ENCODE data around the gene NHP2.
A peak's percentile ranks its signal among the peaks of the same experiment; 100 is the strongest.
"Not testable (repeated sequence)": the region's sequence is repeated elsewhere in the genome, so short reads cannot be mapped to it uniquely, and the experiment has no call there.

Gene NHP2

GRCh38 chr5:178129296-178129695 is 24.4 kb downstream of the NHP2 start:
- no peak overlapping the region for H3K4me3 ChIP-seq (ENCODE audit: severe bottlenecking)
- ATAC-seq (ENCODE audit: low read depth) (no peak), DNase-seq (ENCODE audit: low spot score) (no peak)
- H3K9me3 ChIP-seq (ENCODE audit: severe bottlenecking): no peaks in the 10 kb centered on the region
- H3K27me3 ChIP-seq (ENCODE audit: insufficient read depth, poor library complexity, severe bottlenecking): no peaks in the 10 kb centered on the region
- TF ChIP-seq CTCF (IDR thresholded peaks at IDR 0.05; ENCODE audit: poor library complexity, severe bottlenecking): no peak
- H3K4me1 ChIP-seq (ENCODE audit: insufficient read depth, poor library complexity, severe bottlenecking): no peaks in the 10 kb centered on the region
- H3K36me3 ChIP-seq (ENCODE audit: low read depth): peaks cover 11% of the 10 kb centered on the region
- H3K27ac ChIP-seq (ENCODE audit: poor library complexity, severe bottlenecking): no peak overlapping the region

GRCh38 chr5:178127300-178128009 is 26.2 kb downstream of the NHP2 start:
- peak; percentile 54 for DNase-seq (ENCODE audit: low spot score)
- not testable (repeated sequence) for H3K36me3 ChIP-seq (ENCODE audit: low read depth); H3K4me3 ChIP-seq (ENCODE audit: severe bottlenecking); H3K4me1 ChIP-seq (ENCODE audit: insufficient read depth, poor library complexity, severe bottlenecking); H3K27ac ChIP-seq (ENCODE audit: poor library complexity, severe bottlenecking); H3K27me3 ChIP-seq (ENCODE audit: insufficient read depth, poor library complexity, severe bottlenecking); ATAC-seq (ENCODE audit: low read depth); H3K9me3 ChIP-seq (ENCODE audit: severe bottlenecking)

DNA sequence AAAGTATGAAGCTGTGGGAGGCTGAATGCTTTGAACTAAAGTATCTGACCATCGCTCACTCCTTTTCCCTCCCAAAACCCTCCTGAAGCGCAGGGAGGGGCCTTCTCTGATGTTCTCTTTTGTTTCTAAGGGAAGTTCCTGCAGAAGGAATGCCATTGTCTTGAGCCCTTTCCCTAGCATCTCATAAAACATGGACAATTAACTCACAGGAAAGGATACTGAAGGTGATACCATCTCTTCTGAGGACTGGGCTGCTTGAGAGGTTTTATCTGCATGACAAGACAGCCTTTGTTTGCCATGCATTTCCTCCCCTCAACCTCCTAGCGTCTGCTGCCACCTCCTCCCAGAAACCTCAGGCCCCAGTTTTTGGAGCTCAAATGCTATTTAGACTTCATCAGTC is 27.1 kb downstream of the NHP2 start:
- no peak for TF ChIP-seq CTCF (IDR thresholded peaks at IDR 0.05; ENCODE audit: poor library complexity, severe bottlenecking)
- H3K27ac ChIP-seq (ENCODE audit: poor library complexity, severe bottlenecking): no peak overlapping the region
- DNase-seq (ENCODE audit: low spot score): no peak
- ATAC-seq (ENCODE audit: low read depth): no peak
- no peaks in the 10 kb centered on the region for H3K27me3 ChIP-seq (ENCODE audit: insufficient read depth, poor library complexity, severe bottlenecking)
- no peaks in the 10 kb centered on the region for H3K36me3 ChIP-seq (ENCODE audit: low read depth)
- no peaks in the 10 kb centered on the region for H3K9me3 ChIP-seq (ENCODE audit: severe bottlenecking)
- H3K4me1 ChIP-seq (ENCODE audit: insufficient read depth, poor library complexity, severe bottlenecking): peaks cover 5% of the 10 kb centered on the region
- no peak overlapping the region for H3K4me3 ChIP-seq (ENCODE audit: severe bottlenecking)

GRCh38 chr5:178125253-178125906 is 28.3 kb downstream of the NHP2 start:
- Histone ChIP-seq H3K4me3 (ENCODE audit: severe bottlenecking) (no peak overlapping the region), H3K36me3 (ENCODE audit: low read depth) (no peaks in the 10 kb centered on the region), H3K4me1 (ENCODE audit: insufficient read depth, poor library complexity, severe bottlenecking) (peaks cover 5% of the 10 kb centered on the region), H3K9me3 (ENCODE audit: severe bottlenecking) (no peaks in the 10 kb centered on the region), H3K27me3 (ENCODE audit: insufficient read depth, poor library complexity, severe bottlenecking) (no peaks in the 10 kb centered on the region), H3K27ac (ENCODE audit: poor library complexity, severe bottlenecking) (no peak overlapping the region)
- ATAC-seq (ENCODE audit: low read depth) (no peak), DNase-seq (ENCODE audit: low spot score) (no peak)
- no peak for TF ChIP-seq CTCF (IDR thresholded peaks at IDR 0.05; ENCODE audit: poor library complexity, severe bottlenecking)

DNA sequence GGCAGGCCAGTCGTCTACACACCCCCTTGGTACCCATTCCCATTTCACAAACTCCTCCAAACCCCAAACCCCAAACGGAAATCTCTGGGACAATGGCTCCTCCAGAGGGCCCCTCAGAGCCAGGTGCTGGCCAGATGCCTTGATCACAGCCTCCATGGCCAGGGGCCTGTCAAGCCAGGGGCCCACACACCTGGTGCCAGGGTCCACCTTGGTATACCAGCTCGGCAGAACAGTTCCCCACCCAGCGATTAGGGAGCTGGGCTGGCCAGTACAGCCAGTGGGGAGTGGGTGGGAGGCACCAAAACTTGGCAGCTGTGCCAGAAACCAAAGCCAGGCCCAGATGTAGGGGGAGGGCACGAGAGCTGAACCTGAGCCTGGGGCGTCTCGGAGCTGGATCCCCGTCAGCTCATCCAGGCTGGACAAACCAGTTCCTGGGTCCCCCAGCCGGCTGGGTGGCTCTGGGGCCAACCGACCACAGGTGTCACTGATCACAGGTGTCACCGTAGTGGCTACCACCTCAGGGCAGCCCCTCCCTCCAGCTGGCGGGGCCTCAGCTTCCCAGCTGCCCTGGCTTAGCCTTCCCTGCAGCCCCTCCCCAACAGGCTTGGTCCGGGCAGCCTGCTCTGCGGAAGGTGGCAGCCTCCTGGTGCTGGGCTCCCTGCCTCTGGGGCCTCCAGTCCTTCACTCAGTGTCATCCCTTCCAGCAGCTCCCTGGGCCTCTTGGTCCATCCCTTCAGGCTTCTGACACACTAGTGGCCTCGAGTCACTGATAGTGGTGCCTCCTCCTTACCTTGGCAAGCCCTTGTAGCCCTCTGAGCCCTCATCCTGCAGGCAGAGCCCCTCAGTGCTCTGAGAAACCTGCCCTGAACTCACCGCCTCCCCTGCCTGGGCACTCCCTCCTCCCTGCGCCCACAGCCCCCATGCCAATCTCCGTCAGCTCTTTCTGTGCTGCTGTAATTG is 29.4 kb downstream of the NHP2 start:
- Histone ChIP-seq H3K9me3 (ENCODE audit: severe bottlenecking) (no peaks in the 10 kb centered on the region), H3K4me3 (ENCODE audit: severe bottlenecking) (no peak overlapping the region), H3K36me3 (ENCODE audit: low read depth) (no peaks in the 10 kb centered on the region), H3K27me3 (ENCODE audit: insufficient read depth, poor library complexity, severe bottlenecking) (no peaks in the 10 kb centered on the region), H3K27ac (ENCODE audit: poor library complexity, severe bottlenecking) (no peak overlapping the region), H3K4me1 (ENCODE audit: insufficient read depth, poor library complexity, severe bottlenecking) (peaks cover 5% of the 10 kb centered on the region)
- TF ChIP-seq CTCF (IDR thresholded peaks at IDR 0.05; ENCODE audit: poor library complexity, severe bottlenecking): no peak
- peak; percentile 68 for DNase-seq (ENCODE audit: low spot score)
- no peak; the same call in 2 of the 3 replicates for ATAC-seq (ENCODE audit: low read depth)

Data from RWPE2 (cell line).